Coronary artery (tissue), 2 donors: ENCODE results near the gene REXO1.

Experiments
- DNase-seq: peaks from one replicate; pipeline ENCODE4 v3.0.0-alpha.2; 2017; ENCODE audit warnings: low spot score
- H3K27ac ChIP-seq, 2 donors: fragments of 200-600 bp; sonication (generic); one replicate each; pipeline ENCODE4 v1.5.1; 2016 to 2019
- H3K4me3 ChIP-seq: fragments of 200-600 bp; sonication (generic); 2 replicates; pipeline ENCODE4 v1.5.1; 2016; ENCODE audit warnings: mild to moderate bottlenecking, moderate library complexity
- CTCF ChIP-seq: fragments of 200-600 bp; sonication (generic); IDR thresholded peaks from one replicate; pipeline ENCODE4 v1.5.1; 2019; ENCODE audit warnings: antibody characterized with exemption

The REXO1 gene

GRCh38 chr19:1816530-1817298, 31.6 kb downstream of the REXO1 start:
- Histone ChIP-seq H3K27ac (no peak overlapping the region), H3K4me3 (no peak overlapping the region)
- DNase-seq = no peak
- TF ChIP-seq CTCF = no peak

- no peak for DNase-seq
- H3K27ac ChIP-seq = no peak overlapping the region
- no peak overlapping the region for H3K4me3 ChIP-seq
- no peak for TF ChIP-seq CTCF
These were observed 32.4 kb downstream of the REXO1 start for GRCh38 chr19:1815605-1816529.

GRCh38 chr19:1814833-1815604, 33.3 kb downstream of the REXO1 start:
- Histone ChIP-seq H3K27ac (no peak overlapping the region), H3K4me3 (no peak overlapping the region)
- no peak for DNase-seq
- no peak for TF ChIP-seq CTCF

GRCh38 chr19:1814391-1814790, 33.9 kb downstream of the REXO1 start:
- no peak for TF ChIP-seq CTCF
- no peak overlapping the region for H3K27ac ChIP-seq
- H3K4me3 ChIP-seq = no peak overlapping the region
- DNase-seq = no peak

- TF ChIP-seq CTCF = no peak
- Histone ChIP-seq H3K4me3 (peak overlapping the region; percentile 80), H3K27ac (peak overlapping the region; percentile 3 to 88)
- DNase-seq = no peak
These were observed 34.8 kb downstream of the REXO1 start for GRCh38 chr19:1813192-1814182.
